GM06990 (cell line): ENCODE data around the gene RASGEF1B.
A peak's percentile ranks its signal among the peaks of the same experiment; 100 is the strongest.

ENCODE experiments used
- DNase-seq: peaks from one replicate; pipeline ENCODE4 v3.0.0-alpha.2; 2011; ENCODE audit not compliant: insufficient read length; ENCODE audit errors: extremely low read depth
- H3K27me3 ChIP-seq: replicated peaks from 2 replicates; pipeline ENCODE4 v1.6.0; 2011; ENCODE audit warnings: low read length; ENCODE audit not compliant: control insufficient read depth, insufficient read depth
- H3K36me3 ChIP-seq: 2 replicates; pipeline ENCODE4 v1.5.1; 2011; ENCODE audit warnings: low read length; ENCODE audit not compliant: control insufficient read depth, insufficient read depth
- H3K4me3 ChIP-seq: replicated peaks from 2 replicates; pipeline ENCODE4 v1.5.1; 2011; ENCODE audit warnings: low read depth, mild to moderate bottlenecking, control low read depth, low read length
- TF ChIP-seq, protein P1 (sequence below): IDR thresholded peaks from 2 replicates; pipeline ENCODE4 v1.5.1; 2011; ENCODE audit warnings: low read length, control low read depth, mild to moderate bottlenecking, inconsistent platforms; ENCODE audit not compliant: insufficient read depth, poor library complexity, severe bottlenecking

The RASGEF1B gene

DNA sequence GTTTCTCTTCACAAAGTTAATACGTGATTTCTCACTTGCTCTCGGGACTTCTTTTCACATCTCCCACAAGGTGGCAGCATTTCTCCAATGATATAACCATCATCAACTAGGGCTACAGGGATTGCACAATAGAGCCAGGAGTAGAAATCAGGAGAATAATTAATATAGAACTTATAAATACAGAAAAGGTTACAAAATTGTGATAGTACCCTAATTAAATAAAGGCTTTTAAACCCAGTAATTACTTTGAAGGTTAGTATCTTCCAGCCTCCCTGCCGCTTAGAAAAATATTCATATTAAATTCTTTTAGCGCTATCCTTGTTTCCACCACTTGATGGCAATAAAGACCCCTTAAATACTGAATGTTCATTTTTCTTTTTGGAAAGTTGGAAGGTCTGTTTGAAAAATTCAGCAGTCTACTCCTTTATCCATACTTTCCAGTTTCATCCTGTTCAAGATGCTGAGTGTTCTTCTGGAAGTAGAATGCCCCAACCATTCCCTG lies 65.8 kb downstream of the RASGEF1B start:
- Histone ChIP-seq H3K36me3 (no peaks in the 10 kb centered on the region), H3K27me3 (no peaks in the 10 kb centered on the region), H3K4me3 (no peak overlapping the region)
- peak; percentile 17 for DNase-seq
- TF ChIP-seq, protein P1, sequence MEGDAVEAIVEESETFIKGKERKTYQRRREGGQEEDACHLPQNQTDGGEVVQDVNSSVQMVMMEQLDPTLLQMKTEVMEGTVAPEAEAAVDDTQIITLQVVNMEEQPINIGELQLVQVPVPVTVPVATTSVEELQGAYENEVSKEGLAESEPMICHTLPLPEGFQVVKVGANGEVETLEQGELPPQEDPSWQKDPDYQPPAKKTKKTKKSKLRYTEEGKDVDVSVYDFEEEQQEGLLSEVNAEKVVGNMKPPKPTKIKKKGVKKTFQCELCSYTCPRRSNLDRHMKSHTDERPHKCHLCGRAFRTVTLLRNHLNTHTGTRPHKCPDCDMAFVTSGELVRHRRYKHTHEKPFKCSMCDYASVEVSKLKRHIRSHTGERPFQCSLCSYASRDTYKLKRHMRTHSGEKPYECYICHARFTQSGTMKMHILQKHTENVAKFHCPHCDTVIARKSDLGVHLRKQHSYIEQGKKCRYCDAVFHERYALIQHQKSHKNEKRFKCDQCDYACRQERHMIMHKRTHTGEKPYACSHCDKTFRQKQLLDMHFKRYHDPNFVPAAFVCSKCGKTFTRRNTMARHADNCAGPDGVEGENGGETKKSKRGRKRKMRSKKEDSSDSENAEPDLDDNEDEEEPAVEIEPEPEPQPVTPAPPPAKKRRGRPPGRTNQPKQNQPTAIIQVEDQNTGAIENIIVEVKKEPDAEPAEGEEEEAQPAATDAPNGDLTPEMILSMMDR, result peak; percentile 55

DNA sequence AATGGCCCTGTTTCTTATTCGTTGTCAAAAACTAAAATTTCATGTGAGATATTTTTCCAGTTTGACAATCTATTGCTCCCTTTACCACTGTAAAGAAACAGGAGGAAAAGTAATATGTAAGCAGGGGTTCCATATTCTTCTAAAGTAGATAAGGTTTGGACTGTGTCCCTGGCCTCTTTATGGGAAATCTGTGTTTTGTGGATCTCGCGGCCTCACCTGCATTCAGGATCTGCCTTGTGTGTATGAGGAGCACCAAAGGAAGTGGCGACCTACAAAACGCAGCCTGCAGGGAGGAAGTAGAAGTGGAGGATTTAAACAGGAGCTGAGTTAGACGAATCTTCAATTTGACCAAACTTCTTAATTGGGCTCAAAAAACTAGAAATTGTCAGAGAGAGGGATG lies 67.0 kb downstream of the RASGEF1B start:
- Histone ChIP-seq H3K27me3 (0 out of 2 replicates have a peak, but pooled peaks cover 1% of the 10 kb centered on the region), H3K4me3 (no peak overlapping the region), H3K36me3 (no peaks in the 10 kb centered on the region)
- TF ChIP-seq, protein P1, result no peak
- no peak for DNase-seq

DNA sequence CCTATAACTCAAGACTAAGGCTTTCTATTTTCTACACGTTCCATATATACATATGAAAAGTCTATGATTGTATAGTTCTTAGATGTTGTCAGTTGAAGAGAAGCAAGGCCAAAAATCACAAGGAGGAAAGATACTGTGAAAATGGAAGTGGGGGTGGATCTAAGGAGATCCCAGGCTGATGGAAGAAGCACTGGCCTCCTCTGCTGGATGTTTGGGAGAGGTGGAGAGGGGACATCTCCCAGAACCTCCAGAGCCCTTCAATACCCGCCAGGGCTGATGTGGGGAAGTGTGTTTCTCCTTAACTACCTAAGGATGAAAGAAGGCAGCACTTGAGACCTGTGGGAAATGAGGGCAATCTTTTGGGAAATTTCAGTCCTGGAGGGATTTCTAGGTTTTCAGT lies 67.4 kb downstream of the RASGEF1B start:
- H3K27me3 ChIP-seq, result 0 out of 2 replicates have a peak, but pooled peaks cover 1% of the 10 kb centered on the region
- DNase-seq, result no peak
- TF ChIP-seq, protein P1, result no peak
- H3K4me3 ChIP-seq, result no peak overlapping the region
- no peaks in the 10 kb centered on the region for H3K36me3 ChIP-seq

DNA sequence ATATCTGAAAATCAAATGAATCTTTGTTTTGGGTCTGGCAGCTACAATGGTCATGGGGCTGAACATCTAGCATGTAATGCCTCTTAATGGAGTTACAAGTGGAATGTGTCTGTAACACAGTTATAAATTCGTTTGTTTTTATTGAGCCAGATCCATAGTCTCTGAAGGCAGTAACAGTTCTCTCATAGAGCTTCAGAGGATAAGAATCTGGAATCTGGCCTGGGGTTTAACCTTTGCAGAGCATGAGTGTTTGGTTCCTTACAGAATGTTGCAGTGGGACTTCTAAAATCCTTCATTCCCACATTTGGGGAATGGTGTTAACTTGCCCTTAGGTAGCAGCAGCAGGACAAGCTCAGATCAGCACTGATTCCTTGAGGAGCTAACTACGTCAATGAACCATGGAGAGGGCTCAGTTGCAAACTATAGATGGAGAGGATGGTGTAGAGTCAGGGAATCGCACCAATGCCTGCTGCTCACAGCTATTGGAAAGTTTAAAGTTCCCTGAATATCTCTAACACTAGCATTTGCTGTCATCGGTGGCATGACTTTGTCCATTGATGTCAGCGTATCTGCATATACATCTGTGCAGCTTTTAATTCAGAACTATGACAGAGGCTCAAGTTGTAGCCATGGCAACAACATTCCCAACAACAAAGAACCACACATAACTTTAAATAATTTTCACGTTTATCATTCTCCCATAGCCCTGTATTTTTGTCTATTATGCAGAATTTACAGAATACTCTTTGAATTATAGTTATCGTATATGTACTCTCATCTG lies 72.2 kb downstream of the RASGEF1B start:
- Histone ChIP-seq H3K4me3 (no peak overlapping the region), H3K27me3 (0 out of 2 replicates have a peak, but pooled peaks cover 1% of the 10 kb centered on the region), H3K36me3 (no peaks in the 10 kb centered on the region)
- TF ChIP-seq, protein P1, result no peak
- DNase-seq, result no peak

- Histone ChIP-seq H3K36me3 (no peaks in the 10 kb centered on the region), H3K4me3 (no peak overlapping the region), H3K27me3 (0 out of 2 replicates have a peak, but pooled peaks cover 1% of the 10 kb centered on the region)
- no peak for DNase-seq
- TF ChIP-seq, protein P1, result no peak
Observed at GRCh38 chr4:81398379-81398778, 73.3 kb downstream of the RASGEF1B start.

DNA sequence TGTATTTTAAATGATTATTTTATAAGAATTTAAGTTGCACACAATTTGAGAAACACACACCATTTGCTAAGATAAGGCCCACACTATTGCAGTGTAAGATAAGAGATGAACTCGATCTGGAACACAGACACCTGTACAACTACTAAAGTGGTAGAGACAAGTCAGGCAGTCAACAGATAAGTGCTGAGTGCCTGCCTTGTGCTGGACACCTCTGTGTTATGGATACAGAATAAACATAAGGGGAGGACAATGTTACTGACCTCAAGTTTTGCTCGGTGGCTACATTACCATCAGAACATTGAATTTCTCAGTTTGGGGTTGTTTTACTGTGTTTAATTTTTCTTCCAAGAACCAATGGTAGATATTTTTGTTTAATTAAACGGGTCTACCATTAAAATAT lies 74.1 kb downstream of the RASGEF1B start:
- TF ChIP-seq, protein P1, result no peak
- DNase-seq, result no peak
- Histone ChIP-seq H3K36me3 (no peaks in the 10 kb centered on the region), H3K27me3 (0 out of 2 replicates have a peak, but pooled peaks cover 1% of the 10 kb centered on the region), H3K4me3 (no peak overlapping the region)
